Heart right ventricle (tissue), 16 donors: ENCODE results near the gene PLCH1. TPM values are rescaled to one million over a fixed set of nuclear protein-coding genes. Genes with fewer than 3 reads are reported as not detected.
A peak's percentile ranks its signal among the peaks of the same experiment; 100 is the strongest.

Experiments used
- ATAC-seq, 8 donors: fragments of 200-7000 bp; cut with Tn5 transposase; one replicate each; pipeline ENCODE4 v1.9.1; 2020; ENCODE audit warnings: mild to moderate bottlenecking in 8 of 8, moderate library complexity in 8 of 8, moderate number of reproducible peaks in 1 of 8
- DNase-seq, 2 donors: peaks; one replicate each; pipeline ENCODE4 v3.0.0-alpha.2; 2020
- H3K27ac ChIP-seq, 10 donors: fragments of 200-600 bp; sonication (generic) in 2 of 10; one replicate each; pipeline versions ENCODE4 v1.5.0 to v1.8.0; 2020 to 2022; ENCODE audit warnings: mild to moderate bottlenecking in 3 of 10
- H3K27me3 ChIP-seq, 7 donors: fragments of 200-600 bp; one replicate each; pipeline ENCODE4 v1.8.0; 2021 to 2022; ENCODE audit warnings: mild to moderate bottlenecking in 2 of 7
- H3K36me3 ChIP-seq, 9 donors: fragments of 200-600 bp; sonication (generic) in 1 of 9; one replicate each; pipeline versions ENCODE4 v1.5.0 to v1.8.0; 2020 to 2022; ENCODE audit warnings: mild to moderate bottlenecking in 2 of 9
- H3K4me1 ChIP-seq, 9 donors: fragments of 200-600 bp; sonication (generic) in 1 of 9; one replicate each; pipeline versions ENCODE4 v1.5.0 to v1.8.0; 2020 to 2022; ENCODE audit warnings: mild to moderate bottlenecking in 4 of 9
- H3K4me3 ChIP-seq, 10 donors: fragments of 200-600 bp; sonication (generic) in 2 of 10; one replicate each; pipeline versions ENCODE4 v1.5.0 to v1.8.0; 2020 to 2022; ENCODE audit warnings: mild to moderate bottlenecking in 7 of 10, moderate library complexity in 2 of 10
- H3K9me3 ChIP-seq, 11 donors: fragments of 200-600 bp in 10 of 11; sonication (generic) in 2 of 11; one replicate each; pipeline versions ENCODE4 v1.5.0 to v1.8.0; 2013 to 2022; ENCODE audit warnings: mild to moderate bottlenecking in 2 of 11, control low read depth in 1 of 11, moderate library complexity in 1 of 11
- WGBS, 2 donors: extraction: QIAGEN DNeasy Blood & Tissue Kit; methylation state at CpG; one replicate each; pipeline ENCODE4 v1.1.7; 2013; ENCODE audit warnings: inconsistent platforms in 1 of 2; 5-methylcytosine and 5-hydroxymethylcytosine counted together
- intact Hi-C, 10 donors: fragments of 100-400 bp; cut with DNase I; formaldehyde crosslinking; loops; one replicate each; pipeline versions ENCODE4 v1.11.1 to v1.14.2; 2022
- long read RNA-seq, 3 donors: library from polyadenylated mRNA; unstranded; transcript quantifications; one replicate each; pipeline ENCODE4 v2.0.0, GENCODE V29; 2020 to 2021
- polyA plus RNA-seq, 2 donors: library from polyadenylated mRNA; stranded (reverse); fragments of 200-250 nt; gene quantifications; one replicate each; pipeline ENCODE4 v1.2.3, GENCODE V29; 2013
- total RNA-seq, 10 donors: library from RNA; stranded (reverse); fragmentation: NEBNext Ultra II Directional in 3 of 10; extraction: Animal tissue kit (Norgen Biotek cat#: 25700) in 3 of 10; gene quantifications; one replicate each; pipeline versions ENCODE4 v1.2.1 to v1.2.4, GENCODE V29; 2021 to 2023
- TF ChIP-seq, protein P1 (sequence below), 9 donors: fragments of 200-600 bp; sonication (generic) in 2 of 9; IDR thresholded peaks; one replicate each; pipeline versions ENCODE4 v1.5.0 to v1.8.0; 2021 to 2022; ENCODE audit warnings: antibody characterized with exemption in 9 of 9, mild to moderate bottlenecking in 5 of 9, moderate library complexity in 1 of 9
- donor health status: Arrhythmogenic right ventricular cardiomyopathy.
- donor health status: ischemic (EF 13 %, LVEDD 7.1; RV severe dilation, severe dysfunction).
- donor health status: healthy with polysubstance abuse.
- donor health status: DM: no; HTN: yes; CAD: no.
- donor health status: DM: no; HTN: no; CAD: no.
- donor health status: ischemic (EF 25% LVEDD 6.9; RV normal size, moderate dysfunction).
- donor health status: ischemic (EF 25% LVEDD 5.7; RV mildly dilated, moderate dysfunction).
- donor health status: healthy.
- donor health status: DM: yes; HTN: yes; CAD: no.
- donor health status: Ischemic cardiomyopathy.
- donor health status: ischemic (EF 35%, LVEDD 5.7; RV mildly dilated, moderate dysfunction).
- donor health status: nonischemic (EF 11% LVEDD 7.7; RV severe dilation, severe dysfunction).
- donor health status: DM: yes; HTN: yes; CAD: no.
- donor health status: PGD.
- donor health status: ischemic (EF 29% LVEDD 5.4; RV normal size, mild dysfunction).
- donor health status: nonischemic (EF 23%, LVEDD 6.1; RV moderate dilation, normal function).

The PLCH1 gene
- total RNA-seq: 1 to 10 TPM in 1 of 10 donors, under 1 TPM in 9; 0.19 to 2.1 (median 0.51) TPM
- polyA plus RNA-seq: 1 to 10 TPM in 1 of 2 donors, under 1 TPM in 1; 0.13 to 1.2 TPM
- long read RNA-seq, donor 1: 0 reads
- long read RNA-seq, donor 2, partial matches to known transcripts: 0 of 1 reads
- long read RNA-seq, donor 2, other reads (novel, unspliced or antisense): 1 of 1 reads
- long read RNA-seq, donor 3: 0 reads

- peak; percentile 50 to 56 for DNase-seq
- no peaks in the 10 kb centered on the region for H3K36me3 ChIP-seq
- peaks cover 0 to 72% (median 39%) of the 10 kb centered on the region in 7 donors for H3K27me3 ChIP-seq
- TF ChIP-seq, protein P1, sequence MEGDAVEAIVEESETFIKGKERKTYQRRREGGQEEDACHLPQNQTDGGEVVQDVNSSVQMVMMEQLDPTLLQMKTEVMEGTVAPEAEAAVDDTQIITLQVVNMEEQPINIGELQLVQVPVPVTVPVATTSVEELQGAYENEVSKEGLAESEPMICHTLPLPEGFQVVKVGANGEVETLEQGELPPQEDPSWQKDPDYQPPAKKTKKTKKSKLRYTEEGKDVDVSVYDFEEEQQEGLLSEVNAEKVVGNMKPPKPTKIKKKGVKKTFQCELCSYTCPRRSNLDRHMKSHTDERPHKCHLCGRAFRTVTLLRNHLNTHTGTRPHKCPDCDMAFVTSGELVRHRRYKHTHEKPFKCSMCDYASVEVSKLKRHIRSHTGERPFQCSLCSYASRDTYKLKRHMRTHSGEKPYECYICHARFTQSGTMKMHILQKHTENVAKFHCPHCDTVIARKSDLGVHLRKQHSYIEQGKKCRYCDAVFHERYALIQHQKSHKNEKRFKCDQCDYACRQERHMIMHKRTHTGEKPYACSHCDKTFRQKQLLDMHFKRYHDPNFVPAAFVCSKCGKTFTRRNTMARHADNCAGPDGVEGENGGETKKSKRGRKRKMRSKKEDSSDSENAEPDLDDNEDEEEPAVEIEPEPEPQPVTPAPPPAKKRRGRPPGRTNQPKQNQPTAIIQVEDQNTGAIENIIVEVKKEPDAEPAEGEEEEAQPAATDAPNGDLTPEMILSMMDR (IDR thresholded peaks at IDR 0.05): no peak
- H3K9me3 ChIP-seq: no peaks in the 10 kb centered on the region
- ATAC-seq: peak; percentile 86 to 96 (median 92)
- 0 to 1% methylated on average over 33 of the region's 33 CpGs for WGBS, 2 donors
- H3K4me3 ChIP-seq: peak within 1 kb of the TSS; percentile 41 to 75 (median 67)
- H3K27ac ChIP-seq: no peak within 1 kb of the TSS
- intact Hi-C loops: loop anchor here in 3 of 10 donors (10.0 kb wide), 3 partner anchors 110 to 130 kb away; partner anchors contain the start of genes GMPS (in 1 of the 3) and SLC33A1 (in 1 of the 3)
- peaks cover 0 to 32% (median 15%) of the 10 kb centered on the region in 9 donors for H3K4me1 ChIP-seq
Observed at GRCh38 chr3:155744626-155745324, at the start of gene PLCH1. Gene PLCH1 (minus strand): TSS chr3:155745071. CDS start chr3:155704224, 40,847 bp downstream.

DNA sequence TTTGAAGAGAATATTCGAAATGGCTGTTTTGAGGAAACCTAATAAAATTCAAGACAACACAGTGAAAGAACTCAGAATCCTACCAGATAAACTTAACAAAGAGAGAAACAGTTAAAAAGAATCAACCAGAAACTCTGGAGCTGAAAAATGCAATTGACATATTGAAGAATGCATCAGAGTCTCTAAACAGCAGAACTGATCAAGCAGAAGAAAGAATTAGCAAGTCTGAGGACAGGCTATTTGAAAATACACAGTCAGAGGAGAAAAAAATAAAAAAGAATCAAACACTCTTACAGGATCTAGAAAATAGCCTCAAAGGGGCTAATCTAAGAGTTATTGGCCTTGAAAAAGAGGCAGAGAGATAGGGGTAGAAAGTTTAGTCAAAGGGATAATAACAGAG is 47.7 kb upstream of the PLCH1 start:
- H3K36me3 ChIP-seq: peaks cover 0 to 47% (median 7%) of the 10 kb centered on the region in 9 donors
- DNase-seq (no peak), ATAC-seq (no peak)
- 82 to 87% methylated on average over 1 of the region's 1 CpG for WGBS, 2 donors
- intact Hi-C loops: no loop called here
- H3K4me1 ChIP-seq: no peaks in the 10 kb centered on the region
- H3K4me3 ChIP-seq: no peak overlapping the region
- TF ChIP-seq, protein P1 (IDR thresholded peaks at IDR 0.05): no peak
- no peaks in the 10 kb centered on the region for H3K27me3 ChIP-seq
- no peak overlapping the region for H3K27ac ChIP-seq
- H3K9me3 ChIP-seq: peaks cover 0 to 17% (median 0%) of the 10 kb centered on the region in 11 donors

- TF ChIP-seq, protein P1 (IDR thresholded peaks at IDR 0.05): no peak
- DNase-seq: no peak
- Histone ChIP-seq H3K4me3 (no peak overlapping the region), H3K27me3 (no peaks in the 10 kb centered on the region), H3K36me3 (peaks cover 0 to 40% (median 7%) of the 10 kb centered on the region in 9 donors), H3K9me3 (peaks cover 0 to 13% (median 0%) of the 10 kb centered on the region in 11 donors), H3K4me1 (no peaks in the 10 kb centered on the region), H3K27ac (no peak overlapping the region)
- 93 to 100% methylated on average over 2 of the region's 2 CpGs for WGBS, 2 donors
- intact Hi-C loops: no loop called here
- no peak for ATAC-seq
Observed at GRCh38 chr3:155791190-155791589, 46.3 kb upstream of the PLCH1 start.

DNA sequence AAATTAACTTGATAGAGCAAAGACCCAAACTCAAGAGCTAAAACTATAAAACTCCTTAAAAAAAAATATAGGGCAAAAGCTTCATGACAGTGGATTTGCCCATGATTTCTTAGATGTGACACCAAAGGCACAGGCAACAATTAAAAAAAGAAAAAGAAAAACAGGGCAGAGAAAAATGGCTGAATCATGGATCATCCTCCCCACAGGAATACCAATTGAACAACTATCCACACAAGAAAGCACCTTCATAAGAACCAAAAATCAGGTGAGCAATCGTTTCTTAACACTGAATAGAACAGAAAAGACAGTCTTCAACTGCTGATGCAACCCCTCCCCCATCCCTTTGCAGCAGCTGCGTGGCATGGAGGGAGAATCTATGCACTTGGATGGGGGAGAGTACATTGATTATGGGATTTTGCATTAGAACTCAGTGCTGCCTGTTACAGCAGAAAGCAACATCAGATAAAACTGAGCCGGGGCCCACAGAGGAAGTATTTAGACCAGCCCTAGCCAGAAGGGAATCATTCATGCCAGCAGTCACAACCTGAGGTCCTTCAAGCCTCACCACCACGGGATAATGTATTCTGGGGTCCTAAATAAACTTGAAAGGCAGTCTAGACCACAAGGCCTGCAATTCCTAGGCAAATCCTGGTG is 45.5 kb upstream of the PLCH1 start:
- Histone ChIP-seq H3K27ac (no peak overlapping the region), H3K9me3 (peaks cover 0 to 13% (median 0%) of the 10 kb centered on the region in 11 donors), H3K4me3 (no peak overlapping the region), H3K27me3 (no peaks in the 10 kb centered on the region), H3K4me1 (no peaks in the 10 kb centered on the region), H3K36me3 (peaks cover 0 to 32% (median 7%) of the 10 kb centered on the region in 9 donors)
- WGBS, 2 donors: 80% methylated on average over 4 of the region's 4 CpGs
- intact Hi-C loops: no loop called here
- TF ChIP-seq, protein P1 (IDR thresholded peaks at IDR 0.05): no peak
- no peak for ATAC-seq
- no peak for DNase-seq
